PC-9 (cell line): ENCODE results near the gene SBNO2. TPM values are rescaled to one million over a fixed set of nuclear protein-coding genes. Genes with fewer than 3 reads are reported as not detected.

ENCODE experiments used
- BruUV-seq: library from RNA; stranded (reverse); fragments of 400-500 nt; replicated peaks from 2 replicates; lab custom pipeline; 2021; lab: Mats Ljungman, UMichigan
- CTCF ChIA-PET: fragments of 300-600 bp; sonication (Branson Sonifier 250); formaldehyde crosslinking; loops from one replicate; lab custom pipeline; 2022; ENCODE audit warnings: antibody characterized with exemption; lab: Charles Lee
- POLR2A ChIA-PET: fragments of 300-600 bp; sonication (Branson Sonifier 250); formaldehyde crosslinking; loops from one replicate; lab custom pipeline; 2022; ENCODE audit warnings: antibody characterized with exemption; ENCODE audit not compliant: unreplicated experiment; lab: Charles Lee
- DNase-seq, 2 experiments: peaks; one replicate each; pipeline versions ENCODE4 v3.0.0 to v3.0.0-alpha.2; 2015 to 2022; ENCODE audit warnings: mixed read lengths in 1 of 2
- H2AFZ ChIP-seq: fragments of 200-600 bp; sonication (generic); 2 replicates; pipeline ENCODE4 v1.8.1; 2017; ENCODE audit warnings: antibody characterized with exemption
- H3F3A ChIP-seq: fragments of 200-600 bp; sonication (generic); 2 replicates; pipeline ENCODE4 v1.8.1; 2017; ENCODE audit warnings: antibody characterized with exemption, mild to moderate bottlenecking, low read depth; ENCODE audit not compliant: insufficient read depth
- H3K27ac ChIP-seq: fragments of 200-600 bp; sonication (generic); 2 replicates; pipeline ENCODE4 v1.6.1; 2016; ENCODE audit warnings: mixed run types
- H3K27me3 ChIP-seq: fragments of 200-600 bp; sonication (generic); 2 replicates; pipeline ENCODE4 v1.6.1; 2016; ENCODE audit warnings: low read depth, mixed run types; ENCODE audit not compliant: insufficient read depth
- H3K36me3 ChIP-seq: fragments of 200-600 bp; sonication (generic); 2 replicates; pipeline ENCODE4 v1.6.1; 2016; ENCODE audit warnings: low read depth, mixed run types
- H3K4me1 ChIP-seq: fragments of 200-600 bp; sonication (generic); replicated peaks from 2 replicates; pipeline ENCODE4 v1.6.1; 2016; ENCODE audit warnings: mixed run types; ENCODE audit not compliant: insufficient read depth
- H3K4me2 ChIP-seq: fragments of 200-600 bp; sonication (generic); 2 replicates; pipeline ENCODE4 v1.6.1; 2017; ENCODE audit warnings: mixed run types
- H3K4me3 ChIP-seq: fragments of 200-600 bp; sonication (generic); 2 replicates; pipeline ENCODE4 v1.6.1; 2016; ENCODE audit warnings: mixed run types
- H3K79me2 ChIP-seq: fragments of 200-600 bp; sonication (generic); 2 replicates; pipeline ENCODE4 v1.6.1; 2017; ENCODE audit warnings: low read depth, mixed run types
- H3K9me2 ChIP-seq: fragments of 200-600 bp; sonication (generic); 2 replicates; pipeline ENCODE4 v1.8.1; 2017; ENCODE audit warnings: mild to moderate bottlenecking; ENCODE audit not compliant: insufficient read depth
- H3K9me3 ChIP-seq: fragments of 200-600 bp; sonication (generic); 2 replicates; pipeline ENCODE4 v1.8.1; 2016; ENCODE audit warnings: low read depth; ENCODE audit not compliant: insufficient read depth
- H4K20me1 ChIP-seq: fragments of 200-600 bp; sonication (generic); 2 replicates; pipeline ENCODE4 v1.8.1; 2017; ENCODE audit not compliant: insufficient read depth
- CTCF ChIP-seq: fragments of 200-600 bp; sonication (generic); conservative IDR thresholded peaks from 2 replicates; pipeline ENCODE4 v1.6.1; 2017; ENCODE audit warnings: mixed run types, antibody characterized with exemption, mild to moderate bottlenecking, moderate library complexity
- EZH2 ChIP-seq: fragments of 200-600 bp; sonication (generic); IDR thresholded peaks from 2 replicates; pipeline ENCODE4 v1.8.0; 2017; ENCODE audit warnings: antibody characterized with exemption, low read depth
- intact Hi-C: fragments of 100-400 bp; cut with micrococcal nuclease; formaldehyde crosslinking; loops from one replicate; pipeline ENCODE4 v1.10.0; 2022; ENCODE audit not compliant: unreplicated experiment
- total RNA-seq: library from RNA; stranded (reverse); gene quantifications from 2 replicates; pipeline ENCODE4 v1.2.3, GENCODE V29; 2021

Gene SBNO2
- total RNA-seq, 1 experiment from 2014 or later = 82.4 TPM

GRCh38 chr19:1085676-1086442, 88.2 kb downstream of the SBNO2 start:
- intact Hi-C loops = no loop called here
- Histone ChIP-seq H3K27ac (no peak overlapping the region), H4K20me1 (no peaks in the 10 kb centered on the region), H3K4me2 (no peak overlapping the region), H3K9me3 (no peaks in the 10 kb centered on the region), H3K36me3 (0 out of 2 replicates have a peak, but pooled peaks cover 3% of the 10 kb centered on the region), H3K79me2 (no peaks in the 10 kb centered on the region), H3K27me3 (no peaks in the 10 kb centered on the region), H3F3A (peaks cover 7% of the 10 kb centered on the region; the same call in 1 of the 2 replicates), H3K4me1 (no peaks in the 10 kb centered on the region), H3K9me2 (no peaks in the 10 kb centered on the region), H2AFZ (no peak overlapping the region), H3K4me3 (no peak overlapping the region)
- CTCF ChIA-PET = no interaction called here
- no TSS peak for BruUV-seq
- no peak for DNase-seq
- POLR2A ChIA-PET = no interaction called here
- TF ChIP-seq CTCF (no peak), EZH2 (no peak)

- TF ChIP-seq CTCF = no peak
- no peak for TF ChIP-seq EZH2
- 0 out of 2 replicates have a peak, but pooled peaks cover 3% of the 10 kb centered on the region for H3K36me3 ChIP-seq
- ChIA-PET POLR2A (no interaction called here), CTCF (no interaction called here)
- H3K4me3 ChIP-seq = no peak overlapping the region
- intact Hi-C loops = no loop called here
- no peaks in the 10 kb centered on the region for H3K9me2 ChIP-seq
- no peak overlapping the region for H3K27ac ChIP-seq
- DNase-seq = no peak
- no peaks in the 10 kb centered on the region for H3K4me1 ChIP-seq
- peaks cover 7% of the 10 kb centered on the region; the same call in 1 of the 2 replicates for H3F3A ChIP-seq
- H3K9me3 ChIP-seq = no peaks in the 10 kb centered on the region
- no peak overlapping the region for H2AFZ ChIP-seq
- no peak overlapping the region for H3K4me2 ChIP-seq
- no peaks in the 10 kb centered on the region for H3K27me3 ChIP-seq
- H3K79me2 ChIP-seq = no peaks in the 10 kb centered on the region
- H4K20me1 ChIP-seq = no peaks in the 10 kb centered on the region
- no TSS peak for BruUV-seq
These were observed 88.9 kb downstream of the SBNO2 start for GRCh38 chr19:1085053-1085658.

- POLR2A ChIA-PET = no interaction called here
These were observed 89.8 kb downstream of the SBNO2 start for GRCh38 chr19:1084024-1084868.

More at GRCh38 chr19:1084024-1084868, 89.8 kb downstream of the SBNO2 start:
- Histone ChIP-seq H3K4me2 (no peak overlapping the region), H2AFZ (no peak overlapping the region), H3F3A (peaks cover 7% of the 10 kb centered on the region; the same call in 1 of the 2 replicates), H3K36me3 (0 out of 2 replicates have a peak, but pooled peaks cover under 1% of the 10 kb centered on the region), H3K27ac (no peak overlapping the region), H3K27me3 (no peaks in the 10 kb centered on the region), H4K20me1 (no peaks in the 10 kb centered on the region), H3K9me2 (no peaks in the 10 kb centered on the region), H3K4me1 (no peaks in the 10 kb centered on the region), H3K79me2 (no peaks in the 10 kb centered on the region), H3K9me3 (no peaks in the 10 kb centered on the region), H3K4me3 (no peak overlapping the region)
- intact Hi-C loops = no loop called here
- CTCF ChIA-PET = interaction anchor here (0.6 kb wide), 1 partner anchor 206 kb away, joined by 3 read pairs; no protein-coding TSS in a partner anchor
- no TSS peak for BruUV-seq
- TF ChIP-seq CTCF = no peak
- no peak for TF ChIP-seq EZH2
- DNase-seq = no peak
